GM23338 (cell line): ENCODE data around the gene TSKS. TPM values are rescaled to one million over a fixed set of nuclear protein-coding genes. Genes with fewer than 3 reads are reported as not detected.
A peak's percentile ranks its signal among the peaks of the same experiment; 100 is the strongest.

Experiments used
- ATAC-seq: fragments of 200-7000 bp; cut with Tn5 transposase; 3 replicates; pipeline ENCODE4 v1.9.1; 2020
- DNase-seq: peaks from one replicate; pipeline ENCODE4 v3.0.0-alpha.2; 2015; ENCODE audit warnings: low spot score
- H2AFZ ChIP-seq: fragments of 200-600 bp; sonication (generic); 2 replicates; pipeline ENCODE4 v1.8.0; 2016; ENCODE audit warnings: antibody characterized with exemption, mild to moderate bottlenecking, moderate library complexity
- H3F3A ChIP-seq: fragments of 200-600 bp; sonication (generic); replicated peaks from 2 replicates; pipeline ENCODE4 v1.8.0; 2017; ENCODE audit warnings: antibody characterized with exemption, mixed run types, low read depth
- H3K27ac ChIP-seq: fragments of 200-600 bp; sonication (generic); 2 replicates; pipeline ENCODE4 v1.6.1; 2016; ENCODE audit warnings: low read depth
- H3K27me3 ChIP-seq: fragments of 200-600 bp; sonication (generic); 2 replicates; pipeline ENCODE4 v1.8.0; 2016; ENCODE audit warnings: mild to moderate bottlenecking, mixed run types, moderate library complexity; ENCODE audit not compliant: insufficient read depth
- H3K36me3 ChIP-seq: fragments of 200-600 bp; sonication (generic); 2 replicates; pipeline ENCODE4 v1.8.0; 2016; ENCODE audit warnings: mild to moderate bottlenecking; ENCODE audit not compliant: insufficient read depth
- H3K4me1 ChIP-seq: fragments of 200-600 bp; sonication (generic); 2 replicates; pipeline ENCODE4 v1.8.0; 2016; ENCODE audit warnings: mild to moderate bottlenecking, moderate library complexity; ENCODE audit not compliant: insufficient read depth
- H3K4me2 ChIP-seq: fragments of 200-600 bp; sonication (generic); 2 replicates; pipeline ENCODE4 v1.7.1; 2017; ENCODE audit warnings: mixed run types
- H3K4me3 ChIP-seq: fragments of 200-600 bp; sonication (generic); 2 replicates; pipeline ENCODE4 v1.6.1; 2016; ENCODE audit warnings: mixed run types
- H3K79me2 ChIP-seq: fragments of 200-600 bp; sonication (generic); replicated peaks from 2 replicates; pipeline ENCODE4 v1.8.0; 2017; ENCODE audit warnings: mild to moderate bottlenecking; ENCODE audit not compliant: insufficient read depth
- H3K9me2 ChIP-seq: fragments of 200-600 bp; sonication (generic); 2 replicates; pipeline ENCODE4 v1.8.0; 2017; ENCODE audit not compliant: insufficient read depth
- H4K20me1 ChIP-seq: fragments of 200-600 bp; sonication (generic); replicated peaks from 2 replicates; pipeline ENCODE4 v1.8.0; 2017; ENCODE audit warnings: mild to moderate bottlenecking; ENCODE audit not compliant: insufficient read depth
- H3K27ac Mint-ChIP-seq: 2 replicates; pipeline ENCODE4 v1.8.0; 2020; ENCODE audit warnings: inconsistent platforms, mild to moderate bottlenecking, moderate library complexity, mixed read lengths
- H3K27me3 Mint-ChIP-seq: 3 replicates; pipeline ENCODE4 v1.8.0; 2022; ENCODE audit warnings: low read depth, mild to moderate bottlenecking, moderate library complexity, mixed read lengths, inconsistent platforms; ENCODE audit not compliant: insufficient read depth, poor library complexity
- H3K36me3 Mint-ChIP-seq: 3 replicates; pipeline ENCODE4 v1.8.0; 2021; ENCODE audit warnings: low read depth, mild to moderate bottlenecking, inconsistent platforms, moderate library complexity, mixed read lengths
- H3K4me1 Mint-ChIP-seq: 3 replicates; pipeline ENCODE4 v1.8.0; 2020; ENCODE audit warnings: mild to moderate bottlenecking, inconsistent platforms, mixed read lengths
- H3K4me3 Mint-ChIP-seq: 3 replicates; pipeline ENCODE4 v1.8.0; 2021; ENCODE audit warnings: moderate library complexity, mild to moderate bottlenecking, inconsistent platforms, mixed read lengths
- H3K9me3 Mint-ChIP-seq: 3 replicates; pipeline ENCODE4 v1.8.0; 2020; ENCODE audit warnings: moderate library complexity, mild to moderate bottlenecking, inconsistent platforms, mixed read lengths
- CTCF ChIP-seq, 2 experiments: fragments of 200-600 bp in 1 of 2; sonication (generic) in 1 of 2; conservative IDR thresholded peaks; 2 replicates each; pipeline versions ENCODE4 v1.5.1 to v1.6.1; 2016 to 2017; ENCODE audit warnings: antibody characterized with exemption in 2 of 2, low read depth in 2 of 2, mild to moderate bottlenecking in 2 of 2, moderate library complexity in 1 of 2
- EZH2phosphoT487 ChIP-seq: fragments of 200-600 bp; sonication (generic); IDR thresholded peaks from one replicate; pipeline ENCODE4 v1.8.1; 2018; ENCODE audit warnings: antibody characterized with exemption; ENCODE audit not compliant: unreplicated experiment
- POLR2AphosphoS5 ChIP-seq: IDR thresholded peaks from 2 replicates; pipeline ENCODE4 v1.6.1; 2016; ENCODE audit warnings: antibody characterized with exemption, low read depth
- REST ChIP-seq: IDR thresholded peaks from one replicate; pipeline ENCODE4 v1.6.1; 2018; ENCODE audit warnings: antibody characterized with exemption; ENCODE audit not compliant: unreplicated experiment
- STAT1 ChIP-seq: IDR thresholded peaks from one replicate; pipeline ENCODE4 v1.6.1; 2016; ENCODE audit warnings: antibody characterized with exemption; ENCODE audit not compliant: unreplicated experiment
- ZNF114 ChIP-seq: fragments of 250-450 bp; sonication (Bioruptor Pico); IDR thresholded peaks from 2 replicates; pipeline ENCODE4 v1.5.0; 2020; ENCODE audit warnings: mild to moderate bottlenecking, moderate library complexity
- ZNF331 ChIP-seq: fragments of 250-450 bp; sonication (Bioruptor Pico); IDR thresholded peaks from 2 replicates; pipeline ENCODE4 v1.5.0; 2020; ENCODE audit warnings: low read depth, mild to moderate bottlenecking, moderate library complexity
- polyA plus RNA-seq: library from polyadenylated mRNA; unstranded; fragments of >200 nt; fragmentation: Nextera tagmentation; extraction: Ambion mirVana; gene quantifications from 2 replicates; pipeline ENCODE4 v1.2.1, GENCODE V29; 2016
- total RNA-seq: library from RNA; depleted of rRNA; stranded (reverse); fragments of >200 nt; shearing (Covaris generic); gene quantifications from 2 replicates; pipeline ENCODE4 v1.2.3, GENCODE V29; 2014

TSKS gene
- total and polyA plus RNA-seq, 2 experiments from 2014 or later: 0.99 TPM; not detected in 1

GRCh38 chr19:49767381-49767780 lies 4.3 kb upstream of the TSKS start:
- Histone ChIP-seq H4K20me1 (no peaks in the 10 kb centered on the region; the same call in 1 of the 2 replicates), H3K79me2 (peaks cover 41% of the 10 kb centered on the region), H3K36me3 (no peaks in the 10 kb centered on the region), H3K27ac (peak overlapping the region; percentile 74; the same call in 1 of the 2 replicates), H3K4me2 (peak overlapping the region; percentile 96), H3F3A (peaks cover 6% of the 10 kb centered on the region; the same call in 1 of the 2 replicates), H3K27me3 (no peaks in the 10 kb centered on the region), H3K4me1 (no peaks in the 10 kb centered on the region), H3K9me2 (no peaks in the 10 kb centered on the region), H3K4me3 (peak overlapping the region; percentile 95), H2AFZ (peak overlapping the region; percentile 74; the same call in 1 of the 2 replicates)
- H3K9me3 Mint-ChIP-seq: peaks cover 3% of the 10 kb centered on the region; the same call in 1 of the 3 replicates
- peak overlapping the region; percentile 94 for H3K4me3 Mint-ChIP-seq
- H3K4me1 Mint-ChIP-seq: peaks cover 26% of the 10 kb centered on the region
- DNase-seq (peak; percentile 46), ATAC-seq (no peak)
- peaks cover 3% of the 10 kb centered on the region; the same call in 2 of the 3 replicates for H3K36me3 Mint-ChIP-seq
- H3K27ac Mint-ChIP-seq: peak overlapping the region; percentile 61
- H3K27me3 Mint-ChIP-seq: peaks cover 17% of the 10 kb centered on the region
- no peak for TF ChIP-seq REST
- no peak for TF ChIP-seq ZNF331 (CRISPR knock-in tag)
- TF ChIP-seq CTCF (conservative IDR thresholded peaks at IDR 0.05; ENCODE audit: low read depth in 2 of 2): no peak
- TF ChIP-seq EZH2phosphoT487: no peak

GRCh38 chr19:49766930-49767299 lies 3.8 kb upstream of the TSKS start, which contains the start of gene AP2A1:
AP2A1 (plus strand) TSS chr19:49767001; CDS start chr19:49767134, 133 bp downstream.
- no peaks in the 10 kb centered on the region; the same call in 1 of the 2 replicates for H4K20me1 ChIP-seq
- peaks cover 3% of the 10 kb centered on the region; the same call in 2 of the 3 replicates for H3K36me3 Mint-ChIP-seq
- peaks cover 6% of the 10 kb centered on the region; the same call in 1 of the 2 replicates for H3F3A ChIP-seq
- ATAC-seq (no peak), DNase-seq (no peak)
- no peaks in the 10 kb centered on the region for H3K9me2 ChIP-seq
- H3K9me3 Mint-ChIP-seq: peaks cover 3% of the 10 kb centered on the region; the same call in 1 of the 3 replicates
- H3K4me1 ChIP-seq: no peaks in the 10 kb centered on the region
- peaks cover 41% of the 10 kb centered on the region for H3K79me2 ChIP-seq
- H3K27me3 ChIP-seq: no peaks in the 10 kb centered on the region
- peak within 1 kb of the TSS; percentile 96 for H3K4me2 ChIP-seq
- peaks cover 26% of the 10 kb centered on the region for H3K4me1 Mint-ChIP-seq
- peak within 1 kb of the TSS; percentile 94 for H3K4me3 Mint-ChIP-seq
- H3K27me3 Mint-ChIP-seq: peaks cover 15% of the 10 kb centered on the region
- TF ChIP-seq POLR2AphosphoS5 (peak; percentile 64), STAT1 (no peak), EZH2phosphoT487 (no peak), ZNF114 (CRISPR knock-in tag) (no peak)
- peak within 1 kb of the TSS; percentile 99 for H3K27ac Mint-ChIP-seq
- peak within 1 kb of the TSS; percentile 95 for H3K4me3 ChIP-seq
- peak within 1 kb of the TSS; percentile 74; the same call in 1 of the 2 replicates for H2AFZ ChIP-seq
- peak within 1 kb of the TSS; percentile 100 for H3K27ac ChIP-seq
- H3K36me3 ChIP-seq: no peaks in the 10 kb centered on the region
